GM19025 (cell line): ENCODE measurements around the gene HOXB1.

Source experiments
- ATAC-seq: cut with Tn5 transposase; IDR thresholded peaks from one replicate; pipeline ENCODE4 v1.9.1; 2021; ENCODE audit warnings: mild to moderate bottlenecking, low read depth, moderate library complexity; ENCODE audit not compliant: unreplicated experiment

HOXB1 gene

GRCh38 chr17:48567646-48568354 lies 37.0 kb upstream of the HOXB1 start:
- no peak for ATAC-seq

GRCh38 chr17:48567209-48567608 lies 36.4 kb upstream of the HOXB1 start:
- no peak for ATAC-seq

DNA sequence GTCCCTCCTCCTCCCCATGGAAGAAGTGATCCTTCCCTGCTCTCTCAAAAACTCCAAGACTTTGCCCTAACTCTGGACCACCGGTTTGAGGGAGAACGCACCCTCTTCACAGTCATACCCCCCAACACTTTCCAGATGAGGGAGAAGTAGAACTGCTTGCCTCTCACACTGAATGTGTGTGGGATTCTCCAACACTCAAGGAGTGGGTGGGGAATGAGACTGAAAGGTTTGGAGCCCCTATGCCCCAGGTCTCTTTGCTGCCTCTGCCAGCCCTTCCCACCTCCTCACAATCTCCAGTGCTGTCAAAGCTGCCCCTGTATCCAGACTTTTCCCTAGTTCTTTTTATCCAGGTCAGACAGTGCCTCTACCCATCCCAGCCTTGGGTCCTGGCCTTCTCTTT lies 35.9 kb upstream of the HOXB1 start:
- ATAC-seq, result no peak

GRCh38 chr17:48565925-48566710 lies 35.3 kb upstream of the HOXB1 start:
- no peak for ATAC-seq

GRCh38 chr17:48565022-48565554 lies 34.3 kb upstream of the HOXB1 start:
- no peak for ATAC-seq

GRCh38 chr17:48564188-48565021 lies 33.6 kb upstream of the HOXB1 start:
- no peak for ATAC-seq

- no peak for ATAC-seq
These were observed 33.0 kb upstream of the HOXB1 start for GRCh38 chr17:48563867-48564187.

- no peak for ATAC-seq
These were observed 32.6 kb upstream of the HOXB1 start for GRCh38 chr17:48563385-48563838.

DNA sequence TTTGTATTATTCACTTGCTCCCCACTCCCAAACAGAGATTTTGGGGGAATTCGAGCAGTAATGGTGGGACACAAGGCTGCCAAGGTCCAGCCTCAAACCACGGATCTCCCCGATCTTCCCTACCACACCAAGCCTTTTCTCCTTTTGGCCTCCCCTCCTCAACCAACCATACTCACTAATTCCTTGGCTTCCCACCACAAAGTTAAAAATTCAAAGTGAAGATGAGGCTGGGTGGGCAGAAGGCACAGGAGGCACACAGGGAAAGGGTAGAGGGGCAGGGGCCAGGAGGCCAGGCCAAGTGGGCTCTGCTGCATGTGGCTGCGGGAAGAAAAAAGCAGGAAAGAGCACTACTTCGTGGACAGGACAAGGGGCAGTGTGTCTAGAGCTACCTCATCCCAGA lies 32.1 kb upstream of the HOXB1 start:
- no peak for ATAC-seq

DNA sequence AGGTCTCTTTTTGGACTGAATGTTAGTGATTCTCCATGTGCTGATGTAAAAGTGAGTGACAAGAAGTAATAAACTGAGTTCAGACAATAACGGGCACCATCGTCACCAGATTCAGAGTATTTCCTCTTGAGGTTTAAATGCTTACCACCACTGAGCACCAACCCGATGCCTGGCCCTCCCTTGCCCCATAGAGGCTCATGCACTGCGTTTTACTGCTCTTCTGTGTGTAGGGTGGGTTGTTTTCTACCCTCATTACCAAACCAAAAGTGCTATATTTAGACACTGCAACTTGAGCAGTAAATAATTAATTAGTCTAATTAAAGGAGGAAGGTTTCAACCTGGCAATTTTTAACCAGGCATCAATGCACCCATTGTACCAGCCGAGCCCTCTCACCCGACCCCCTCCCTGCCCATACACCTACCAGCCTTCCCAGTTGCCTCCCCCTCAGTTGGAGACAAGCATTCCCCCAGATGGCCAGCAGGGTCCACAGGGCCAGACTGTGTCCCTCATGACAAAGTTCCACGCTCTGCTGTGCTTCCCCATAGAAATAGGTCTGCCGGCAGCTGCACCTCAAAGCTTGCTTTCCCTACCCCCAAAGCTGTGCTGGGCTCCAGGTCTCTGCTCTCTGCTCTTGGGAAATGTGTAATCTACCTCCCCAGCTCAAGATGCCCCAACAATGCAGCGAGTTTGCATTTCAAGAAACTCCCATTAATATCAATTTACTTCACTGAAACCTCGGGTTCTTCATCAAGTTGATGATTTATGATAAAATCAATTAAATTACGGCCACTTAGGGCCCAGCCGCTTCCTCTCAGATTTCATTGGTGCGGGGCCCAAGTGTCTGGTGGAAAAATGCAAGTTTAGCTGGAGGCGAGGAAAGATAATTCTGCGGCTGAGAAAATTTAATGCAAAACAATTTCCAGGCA lies 31.3 kb upstream of the HOXB1 start:
- peak; percentile 83 for ATAC-seq

DNA sequence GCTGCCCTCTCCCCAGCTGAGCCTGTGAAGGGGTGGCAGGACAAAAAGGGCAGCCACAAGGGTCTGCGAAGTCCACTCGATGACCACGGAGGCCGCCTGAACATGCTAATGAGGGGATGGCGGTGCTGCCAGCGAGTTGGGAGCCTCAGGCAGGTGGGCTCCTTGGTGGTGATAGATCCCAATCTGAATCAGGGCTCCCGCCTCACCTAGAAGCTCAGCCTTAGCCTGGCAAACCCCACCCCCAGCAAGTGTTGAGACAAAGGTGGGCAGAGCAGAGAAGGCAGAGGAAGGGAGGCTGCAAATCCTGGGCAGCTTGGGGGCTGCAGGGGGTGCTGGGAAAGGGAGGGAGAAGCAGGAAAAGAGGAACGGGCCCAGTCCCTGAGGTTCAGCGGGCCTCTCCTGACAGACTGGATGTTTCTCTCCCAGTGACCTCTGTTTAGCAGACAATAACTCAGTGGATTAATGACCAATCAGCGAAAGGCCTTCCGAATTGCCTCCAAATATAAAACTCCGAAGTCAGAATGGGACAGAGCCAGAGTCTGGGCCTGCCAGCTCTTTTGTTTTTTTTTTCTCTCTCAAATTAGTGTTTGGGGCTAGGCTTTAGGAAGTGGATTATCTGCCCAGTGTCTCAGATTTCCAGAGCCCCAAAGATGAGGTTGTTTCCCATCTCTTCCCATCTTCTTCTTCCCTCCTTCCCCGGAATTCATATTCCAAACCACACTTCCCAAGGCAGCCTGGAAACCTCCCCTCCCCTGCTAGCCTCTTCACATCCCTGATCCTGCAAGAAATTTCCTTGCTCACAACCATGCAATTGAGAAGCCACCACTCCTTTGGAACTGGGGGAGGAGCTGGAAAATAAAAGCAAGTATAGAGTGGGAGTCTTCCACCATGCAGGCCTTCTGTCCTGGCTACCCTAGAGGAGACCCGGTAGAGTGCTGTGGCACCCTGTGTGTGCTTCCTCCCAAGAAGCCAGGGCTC lies 29.3 kb upstream of the HOXB1 start:
- no peak for ATAC-seq

DNA sequence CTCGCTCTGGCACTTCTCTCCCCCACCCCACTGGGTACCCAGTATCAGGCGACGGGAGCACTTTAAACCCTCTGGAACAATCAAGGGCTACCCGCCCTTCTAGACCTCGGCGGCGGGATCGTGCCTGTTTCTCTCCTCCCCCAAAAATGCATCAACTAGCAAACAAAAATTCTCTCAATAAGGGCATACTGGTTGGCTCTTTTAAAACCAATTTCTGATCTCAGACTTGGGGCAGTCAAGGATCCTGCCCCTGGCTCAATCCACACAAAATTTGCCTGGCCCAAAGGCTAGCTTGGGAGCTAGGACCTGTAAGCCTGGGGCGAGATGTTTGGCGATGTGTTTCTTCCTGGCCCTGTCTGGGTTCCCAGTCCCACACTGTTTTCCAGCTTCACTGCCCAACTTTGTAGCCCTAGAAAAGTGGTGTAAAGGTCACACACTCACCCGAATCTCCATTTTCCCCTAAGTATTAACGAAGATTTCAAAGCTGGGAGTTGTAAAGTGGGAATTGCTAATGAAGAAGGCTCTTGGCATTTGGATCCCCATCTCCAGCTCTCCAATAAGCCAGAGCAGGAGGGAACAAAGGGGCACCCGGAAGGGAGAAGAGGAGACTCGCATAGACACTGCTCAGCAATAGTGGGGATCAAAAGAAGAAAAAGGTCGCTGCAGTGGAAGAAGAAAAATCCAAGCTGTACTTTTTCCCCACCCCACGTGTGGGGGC lies 28.5 kb upstream of the HOXB1 start:
- no peak for ATAC-seq

DNA sequence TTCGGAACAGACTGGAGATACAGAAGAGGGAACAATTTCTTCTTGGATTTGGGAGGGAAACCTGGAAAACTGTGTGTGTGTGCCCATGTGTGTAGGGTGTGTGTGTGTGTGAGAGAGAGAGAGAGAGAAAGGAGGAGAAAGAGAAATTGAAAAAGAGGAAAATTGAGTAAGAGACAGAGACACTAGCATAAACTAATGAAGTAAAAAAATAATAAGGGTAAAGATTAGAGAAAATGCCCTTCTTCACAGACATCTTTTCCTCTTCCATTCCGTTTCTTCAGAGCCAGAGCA lies 28.0 kb upstream of the HOXB1 start:
- ATAC-seq, result no peak

GRCh38 chr17:48558057-48558830 lies 27.4 kb upstream of the HOXB1 start:
- no peak for ATAC-seq

GRCh38 chr17:48556576-48557401 lies 26.0 kb upstream of the HOXB1 start:
- no peak for ATAC-seq

GRCh38 chr17:48556229-48556575 lies 25.4 kb upstream of the HOXB1 start:
- ATAC-seq, result no peak
